CD4-positive, alpha-beta T cell treated with Interleukin-15 for 4 hours (primary cell): ENCODE data around the gene CAMKK2.
"Not testable (repeated sequence)": the region's sequence is repeated elsewhere in the genome, so short reads cannot be mapped to it uniquely, and the experiment has no call there.

ENCODE experiments used
- DNase-seq: peaks from one replicate; pipeline ENCODE4 v3.0.0-alpha.2; 2020; ENCODE audit warnings: low spot score

Gene CAMKK2

DNA sequence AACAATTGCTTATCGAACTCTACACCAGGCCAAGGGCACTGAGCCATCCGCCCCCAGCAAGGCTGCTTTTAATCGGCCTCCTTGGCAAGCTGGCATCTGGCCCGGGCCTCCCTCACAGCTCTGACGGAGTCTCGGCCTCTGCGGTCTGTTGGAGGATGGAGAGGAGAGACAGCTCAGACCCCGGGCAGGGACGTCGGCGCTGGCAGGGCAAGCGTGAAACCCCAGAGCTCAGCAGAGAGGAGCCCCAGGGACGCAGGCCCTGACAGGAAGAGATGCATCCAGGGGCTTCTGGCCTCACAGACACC, 17.5 kb downstream of the CAMKK2 start:
- no peak for DNase-seq

DNA sequence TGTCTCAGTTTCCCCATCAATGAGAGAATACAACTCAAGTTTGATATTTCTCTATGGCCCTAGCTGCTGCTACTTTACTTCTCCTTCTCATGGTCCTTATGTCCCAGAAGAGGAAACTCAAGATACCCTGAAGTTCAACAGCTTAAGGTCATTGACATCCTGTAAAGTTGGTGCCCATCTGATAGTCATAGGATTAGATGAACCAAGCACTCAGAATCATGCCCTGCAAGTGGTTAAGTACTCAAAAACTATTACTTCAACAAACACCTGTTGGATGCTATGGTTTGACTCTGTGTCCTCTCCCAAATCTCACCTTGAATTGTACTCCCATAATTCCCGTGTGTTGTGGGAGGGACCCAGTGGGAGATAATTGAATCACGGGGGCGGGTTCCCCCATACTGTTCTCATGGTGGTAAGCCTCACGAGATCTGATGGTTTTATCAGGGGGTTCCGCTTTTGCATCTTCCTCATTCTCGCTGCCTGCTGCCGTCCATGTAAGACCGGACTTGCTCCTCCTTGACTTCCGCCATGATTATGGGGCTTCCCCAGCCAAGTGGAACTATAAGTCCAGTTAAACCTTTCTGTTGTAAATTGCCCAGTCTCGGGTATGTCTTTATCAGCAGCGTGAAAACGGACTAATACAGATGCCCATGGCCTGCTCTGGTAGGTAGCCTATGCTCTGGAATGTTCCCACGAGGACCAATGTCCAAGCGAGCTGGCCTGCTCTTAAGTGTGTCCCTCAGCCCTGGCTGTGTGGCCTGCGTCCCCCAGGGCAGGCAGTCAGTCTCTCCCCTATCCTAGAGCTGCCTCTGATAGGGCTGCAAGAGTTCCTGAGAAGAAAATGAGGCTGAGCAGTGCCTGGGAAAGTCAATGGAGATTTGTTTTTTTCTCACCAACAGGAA, 18.1 kb downstream of the CAMKK2 start:
- no peak for DNase-seq

DNA sequence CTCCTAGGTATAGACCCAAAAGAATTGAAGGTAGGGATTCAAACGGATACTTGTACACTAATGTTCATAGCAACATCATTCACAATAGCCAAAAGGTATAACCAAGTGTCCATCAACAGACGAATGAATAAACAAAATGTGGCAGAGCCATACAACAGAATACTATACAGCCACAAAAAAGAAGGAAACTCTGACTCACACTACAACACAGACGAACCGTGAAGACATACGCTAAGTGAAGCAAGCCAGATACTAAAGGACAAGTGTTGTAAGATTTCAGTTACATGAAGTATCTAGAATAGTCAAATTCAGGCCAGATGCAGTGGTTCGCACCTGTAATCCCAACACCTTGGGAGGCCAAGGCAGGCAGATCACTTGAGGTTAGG, 19.1 kb downstream of the CAMKK2 start:
- DNase-seq: no peak

DNA sequence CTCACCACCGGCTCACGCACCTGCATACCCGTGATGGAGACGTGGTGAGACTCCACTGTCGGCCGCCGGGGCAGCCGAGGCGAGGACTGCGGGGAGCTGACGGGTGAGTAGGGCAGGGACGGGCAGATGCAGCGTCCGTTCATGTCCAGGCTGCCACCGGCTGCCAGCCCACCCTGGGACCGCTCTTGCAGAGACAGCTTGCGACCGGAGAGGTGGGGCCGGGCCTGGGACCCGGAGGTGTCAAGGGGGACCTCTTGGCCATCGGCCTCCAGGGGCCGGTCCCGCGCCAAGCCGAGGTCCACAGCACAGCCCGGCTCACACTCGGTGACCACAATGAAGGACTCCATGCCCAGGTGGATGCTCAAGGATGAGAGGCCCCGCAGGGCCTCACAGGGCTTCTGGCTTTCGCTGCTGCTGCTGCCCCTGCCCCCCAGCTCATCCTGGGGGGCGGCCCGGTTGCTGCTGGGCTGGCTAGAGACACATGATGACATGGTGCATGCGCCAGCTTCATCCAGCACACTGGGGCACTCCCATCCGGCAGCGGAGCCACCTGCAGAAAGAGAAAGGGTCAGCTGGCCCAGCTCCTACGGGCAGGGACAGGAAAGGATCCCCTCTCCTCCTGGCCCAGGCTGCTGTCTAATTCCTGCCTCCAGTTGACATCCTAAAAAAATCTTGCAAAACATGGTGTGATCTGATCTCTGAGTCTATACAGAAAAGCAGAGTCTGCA, 22.3 kb downstream of the CAMKK2 start:
- no peak for DNase-seq

DNA sequence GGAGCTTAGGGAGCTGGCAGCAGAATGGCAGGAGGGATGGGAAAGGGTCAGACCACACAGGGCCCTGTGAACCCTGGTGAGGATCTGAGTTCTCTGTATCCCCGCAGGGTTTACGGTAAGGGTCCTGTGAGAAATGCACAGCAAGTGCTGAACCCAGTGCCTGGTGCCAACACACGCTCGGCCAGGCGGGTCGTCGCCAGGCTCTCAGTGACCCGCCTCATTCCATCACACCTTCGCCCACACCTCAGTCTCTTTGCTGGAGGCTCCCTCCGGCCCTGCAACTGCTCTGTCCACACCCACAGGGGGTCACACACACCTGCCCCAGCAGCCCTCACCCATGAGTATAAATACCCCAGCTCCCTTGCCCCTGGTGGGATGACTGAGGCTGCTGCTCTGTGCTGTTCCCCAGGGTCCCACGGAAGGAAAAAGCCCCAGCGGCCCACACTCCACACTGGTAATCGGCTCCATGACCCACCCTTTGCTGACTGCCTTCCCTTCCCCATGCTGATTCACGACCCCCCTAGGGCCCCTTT, 23.1 kb downstream of the CAMKK2 start:
- no peak for DNase-seq

DNA sequence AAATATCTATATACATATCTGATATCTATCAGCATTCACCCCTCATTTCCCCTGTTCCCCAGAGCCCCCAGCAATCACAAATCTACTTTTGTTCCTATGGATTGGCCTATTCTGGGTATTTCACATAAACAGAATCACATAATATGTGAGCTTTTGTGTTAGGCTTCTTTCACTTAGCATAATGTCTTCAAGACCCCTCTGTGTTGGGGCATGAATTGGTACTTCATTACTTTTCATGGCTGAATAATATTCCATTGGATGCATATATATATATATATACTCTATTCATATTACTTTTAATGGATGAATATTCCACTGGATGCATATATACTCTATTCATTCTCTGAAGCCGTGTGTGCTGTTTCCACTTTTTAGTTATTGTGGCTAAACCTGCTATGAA, 28.7 kb downstream of the CAMKK2 start:
- DNase-seq: no peak

DNA sequence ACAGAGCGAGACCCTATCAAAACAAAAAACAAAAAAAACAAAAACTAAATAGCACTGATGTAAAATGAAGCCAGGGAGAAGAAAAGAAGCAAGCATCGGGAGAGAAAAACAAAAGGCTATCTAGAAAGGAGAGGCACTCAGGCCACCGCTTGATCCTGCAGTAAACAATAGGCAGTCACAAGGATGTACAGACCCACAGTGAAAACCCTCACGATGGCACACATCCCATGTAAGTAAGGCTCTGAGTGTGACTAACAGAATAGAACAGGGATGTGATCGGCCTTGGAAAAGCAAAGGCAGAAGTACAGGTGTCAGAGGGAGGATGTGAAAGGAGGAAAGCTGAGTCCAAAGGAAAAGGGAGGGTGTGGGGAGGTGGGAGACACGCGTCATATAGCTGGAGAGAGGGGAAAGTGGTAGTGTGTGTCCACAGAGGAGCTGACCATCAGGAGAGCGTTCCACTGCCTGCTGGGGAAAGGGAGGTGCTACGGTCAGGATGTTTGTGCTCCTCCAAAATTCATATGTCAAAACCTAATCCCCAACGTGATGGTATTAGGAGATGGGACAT, 31.5 kb downstream of the CAMKK2 start:
- DNase-seq: no peak

DNA sequence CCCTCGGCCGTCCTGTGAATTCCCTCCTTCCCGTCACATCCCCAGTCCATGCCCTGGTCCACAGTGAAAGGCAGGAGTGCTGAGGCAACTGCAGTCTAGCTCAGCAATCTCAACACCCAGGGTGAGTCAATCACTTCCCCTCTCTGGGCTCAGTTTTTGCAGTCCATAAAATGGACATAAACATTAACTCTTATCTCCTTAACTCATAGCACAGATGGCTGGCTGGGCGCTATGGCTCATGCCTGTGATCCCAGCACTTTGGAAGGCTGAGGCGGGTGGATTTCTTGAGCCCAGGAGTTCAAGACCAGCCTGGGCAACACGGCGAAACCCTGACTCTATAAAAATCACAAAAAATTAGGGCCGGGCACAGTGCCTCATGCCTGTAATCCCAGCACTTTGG, 32.4 kb downstream of the CAMKK2 start:
- no peak for DNase-seq

DNA sequence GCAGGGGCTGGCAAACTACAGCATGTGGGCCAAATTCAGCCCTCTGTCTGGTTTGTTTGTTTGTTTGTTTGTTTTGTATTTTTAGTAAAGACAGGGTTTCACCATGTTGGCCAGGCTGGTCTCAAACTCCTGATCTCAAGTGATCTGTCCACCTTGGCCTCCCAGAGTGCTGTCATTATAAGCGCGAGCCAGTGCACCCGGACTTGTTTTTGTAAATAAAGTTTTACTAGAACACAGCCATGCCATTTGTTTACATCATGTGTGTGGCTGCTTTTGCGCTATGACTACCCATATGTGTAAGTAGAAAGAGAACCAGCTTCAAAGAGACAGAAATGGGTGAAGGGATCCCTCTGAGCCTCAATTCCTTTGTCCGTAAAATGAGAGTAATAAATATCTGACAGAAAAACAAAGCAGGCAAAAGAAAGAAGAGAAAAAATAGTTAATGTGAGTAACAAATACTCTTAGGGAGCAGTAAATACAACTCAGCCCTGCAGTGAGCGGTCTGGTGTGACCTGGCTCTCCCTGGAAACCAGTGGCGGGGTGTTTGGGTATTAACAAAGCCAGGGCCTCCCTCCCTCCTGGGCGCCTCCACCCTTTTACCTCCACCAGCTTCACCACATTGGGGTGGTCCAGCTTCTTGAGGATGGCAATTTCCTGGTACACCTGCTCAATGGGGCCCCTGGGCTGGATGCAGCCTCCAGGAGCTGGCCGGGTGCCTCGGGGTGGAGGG, 33.1 kb downstream of the CAMKK2 start:
- no peak for DNase-seq

DNA sequence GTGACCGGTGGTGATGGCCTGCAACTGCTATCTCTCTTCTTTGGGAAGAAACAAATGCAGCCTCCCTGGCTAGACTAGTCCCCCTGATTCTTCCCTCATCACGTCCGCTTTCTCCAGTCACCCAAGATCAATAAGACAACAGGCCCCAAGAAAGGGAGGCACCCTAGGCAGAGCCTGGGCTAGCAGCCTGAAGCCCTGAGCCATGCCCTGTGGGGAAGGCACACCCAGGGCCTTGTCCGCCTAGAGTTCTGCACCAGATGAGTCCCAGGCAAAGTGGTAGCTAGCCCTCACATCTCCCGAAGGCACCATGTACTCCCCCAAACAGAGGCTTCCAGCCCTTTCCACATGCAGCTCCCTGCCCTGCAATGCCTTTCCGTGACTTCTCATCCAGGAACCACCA, 35.1 kb downstream of the CAMKK2 start:
- no peak for DNase-seq

DNA sequence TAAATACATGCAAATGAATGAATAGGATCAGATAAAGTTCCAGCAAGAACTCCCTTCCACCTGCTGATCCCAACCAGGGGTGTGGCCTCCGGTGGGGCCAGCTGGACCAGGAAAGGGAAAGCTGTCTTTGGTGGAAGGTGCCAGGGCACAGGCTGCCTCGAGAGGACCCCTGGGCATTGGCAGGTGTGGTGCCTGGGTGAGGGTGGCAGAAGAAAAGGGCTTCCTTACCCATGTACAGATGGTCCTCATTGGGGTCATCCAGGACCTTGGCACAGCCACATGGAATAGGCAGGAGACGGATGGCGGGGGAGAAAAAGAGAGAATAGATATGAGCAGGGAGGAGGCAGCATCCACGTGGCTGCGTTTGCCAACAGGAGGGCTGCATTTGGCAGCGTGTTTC, 36.4 kb downstream of the CAMKK2 start:
- no peak for DNase-seq

DNA sequence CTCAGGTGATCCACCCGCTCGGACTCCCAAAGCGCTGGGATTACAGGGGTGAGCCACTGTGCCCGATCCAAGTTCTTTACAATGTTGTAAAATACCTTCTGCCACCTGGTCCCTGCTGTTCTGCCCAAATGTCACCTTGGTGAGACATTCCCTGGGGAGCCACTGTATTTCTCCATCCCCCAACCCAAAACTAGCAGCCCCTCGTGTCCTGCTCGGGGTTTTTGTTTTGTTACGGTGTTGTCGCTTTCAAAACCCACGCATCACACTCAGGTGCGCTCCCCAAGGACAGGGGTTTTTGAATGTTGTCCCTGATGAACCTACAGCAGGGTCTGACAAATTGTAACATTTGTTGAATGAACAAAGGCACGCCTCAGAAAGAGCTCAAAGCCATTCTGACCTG, 37.4 kb downstream of the CAMKK2 start:
- no peak for DNase-seq

DNA sequence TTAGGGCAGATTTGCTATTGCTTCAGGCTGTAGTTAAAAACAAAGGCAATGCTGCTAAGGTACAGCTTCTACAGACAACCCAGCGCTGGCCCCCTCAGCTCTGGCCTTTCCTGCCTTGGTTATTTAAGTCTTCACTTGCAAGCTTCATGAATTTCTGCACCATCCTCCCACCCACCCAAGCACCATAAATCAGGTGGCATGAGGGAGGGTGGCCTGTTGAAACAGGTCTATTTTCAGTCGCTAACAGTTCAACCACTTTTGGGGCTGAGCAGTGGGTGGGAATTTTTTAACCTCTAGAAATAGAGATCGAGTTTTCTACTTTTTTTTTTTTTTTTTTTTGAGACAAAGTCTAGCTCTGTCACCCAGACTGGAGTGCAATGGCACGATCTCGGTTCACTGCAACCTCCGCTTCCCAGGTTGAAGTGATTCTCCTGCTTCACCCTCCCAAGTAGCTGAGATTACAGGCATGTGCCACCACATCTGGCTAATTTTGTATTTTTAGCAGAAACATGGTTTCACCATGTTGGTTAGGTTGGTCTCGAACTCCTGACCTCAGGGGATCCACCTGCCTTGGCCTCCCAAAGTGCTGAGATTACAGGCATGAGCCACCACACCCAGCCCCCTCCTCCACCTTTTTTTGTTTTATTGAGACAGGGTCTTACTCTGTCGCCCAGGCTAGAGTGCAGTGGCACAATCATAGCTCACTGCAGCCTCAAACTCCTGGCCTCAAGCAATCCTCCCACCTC, 38.6 kb downstream of the CAMKK2 start:
- DNase-seq: not testable (repeated sequence)

DNA sequence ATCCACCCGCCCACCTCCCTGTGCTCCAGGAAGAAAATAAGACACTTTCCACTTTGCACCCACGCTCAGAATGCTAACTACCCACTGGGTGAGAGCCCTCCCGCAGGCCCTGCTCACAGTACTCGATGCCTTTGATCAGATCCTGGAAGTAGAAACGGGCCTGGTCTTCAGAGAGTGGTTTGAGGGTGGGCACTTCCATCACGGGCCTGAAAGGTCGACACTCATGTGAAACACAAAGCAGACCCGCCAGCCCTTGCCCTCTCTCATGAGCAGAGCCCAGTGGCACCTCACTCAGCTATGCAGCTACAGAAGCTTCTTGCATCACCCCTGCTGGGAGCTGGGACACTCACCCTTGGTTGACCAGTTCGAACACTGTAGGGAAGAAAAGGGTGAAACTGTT, 41.1 kb downstream of the CAMKK2 start:
- DNase-seq: no peak

DNA sequence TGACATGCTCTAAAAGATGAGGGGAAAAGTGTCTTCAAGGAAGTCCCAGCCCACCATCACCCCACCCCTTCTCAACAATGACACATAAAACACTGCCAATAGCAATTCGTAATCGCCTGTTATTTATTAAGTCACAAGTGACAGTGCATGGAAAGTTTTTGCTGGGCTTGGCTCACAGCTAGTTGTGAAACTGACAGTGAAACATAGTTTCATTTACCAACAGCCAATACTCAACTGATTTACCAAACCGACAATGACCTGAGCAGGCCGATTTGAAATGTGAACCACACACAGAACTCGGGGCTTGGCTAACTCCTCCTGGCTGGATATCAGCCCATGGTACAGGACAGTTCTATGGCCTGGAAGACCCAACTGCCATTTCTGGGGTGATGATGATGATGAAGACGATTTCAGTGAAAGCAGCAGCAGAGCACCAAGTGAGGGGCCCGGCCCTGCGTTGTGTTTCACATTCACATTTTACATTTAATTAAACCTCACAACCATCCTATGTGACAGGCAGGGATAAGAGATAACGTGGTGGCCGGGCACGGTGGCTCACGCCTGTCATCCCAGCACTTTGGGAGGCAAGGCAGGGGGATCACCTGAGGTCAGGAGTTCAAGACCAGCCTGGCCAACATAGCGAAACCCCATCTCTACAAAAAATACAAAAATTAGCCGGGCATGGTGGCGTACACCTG, 42.7 kb downstream of the CAMKK2 start:
- DNase-seq: no peak

DNA sequence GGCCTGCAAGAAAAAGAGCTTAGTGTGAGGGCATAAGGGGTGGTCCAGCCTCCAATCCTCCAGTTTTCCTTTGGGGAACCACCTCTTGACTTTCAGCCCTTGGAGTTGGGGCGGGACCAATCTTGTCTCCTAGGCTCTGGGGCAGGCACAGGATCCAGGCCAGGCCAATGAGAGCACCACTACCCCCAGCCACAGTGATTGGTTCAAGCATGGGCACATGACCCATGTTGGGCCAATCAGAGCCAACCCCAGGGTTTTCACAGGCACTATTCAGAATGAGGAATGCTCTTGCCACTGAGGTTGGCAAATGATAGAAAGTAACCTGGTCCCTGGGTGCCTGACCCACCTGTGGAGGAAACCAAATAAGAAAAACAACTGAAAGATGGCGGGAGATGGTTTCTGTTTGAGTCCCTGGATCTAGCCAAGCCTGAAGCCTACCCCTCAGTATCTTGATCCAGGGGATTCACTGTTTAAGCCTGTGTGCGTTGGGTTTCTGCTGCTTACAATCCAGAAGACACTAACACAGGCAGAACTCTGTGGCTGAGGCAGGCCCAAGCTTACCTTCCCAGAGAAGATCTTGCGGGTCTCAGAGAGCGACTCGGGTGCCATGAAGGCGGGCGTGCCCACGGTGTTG, 43.7 kb downstream of the CAMKK2 start:
- no peak for DNase-seq

DNA sequence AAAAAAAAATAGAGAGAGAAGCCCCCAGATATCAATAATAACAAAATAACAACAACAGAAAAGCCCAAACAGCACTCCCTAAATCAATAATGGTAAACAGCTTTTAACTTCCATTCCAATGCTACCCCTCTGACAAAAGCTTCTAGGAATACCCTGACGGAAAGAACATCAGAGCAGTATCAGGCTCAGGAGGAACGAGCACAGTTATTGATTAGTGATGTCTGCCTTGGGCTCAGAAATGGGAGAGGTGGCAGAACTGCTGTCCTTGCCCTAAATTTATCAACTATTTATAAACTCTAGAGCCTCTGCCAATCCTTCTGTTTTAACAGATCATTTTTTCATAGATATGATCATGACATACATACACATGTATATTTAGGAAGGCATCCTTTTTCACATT, 44.7 kb downstream of the CAMKK2 start:
- DNase-seq: no peak

DNA sequence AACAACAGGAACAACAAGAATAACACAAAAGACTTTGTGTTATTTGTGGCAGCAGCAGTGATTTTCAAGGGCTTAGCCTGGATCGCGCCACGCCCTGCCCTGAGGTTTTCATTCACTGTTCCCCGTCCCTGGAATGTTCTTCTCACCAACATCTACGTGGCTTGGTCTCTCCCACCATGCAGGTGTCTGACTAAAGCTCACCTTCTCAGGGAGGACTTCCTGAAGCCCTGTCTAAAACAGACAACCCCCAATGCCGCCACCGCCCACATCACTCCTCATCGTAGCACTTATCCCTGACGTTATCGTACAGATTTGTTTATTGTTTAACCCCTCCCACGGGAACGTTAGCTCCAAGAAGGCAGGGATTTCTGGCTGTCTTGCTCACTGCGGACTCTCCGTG, 46.1 kb downstream of the CAMKK2 start:
- no peak for DNase-seq

DNA sequence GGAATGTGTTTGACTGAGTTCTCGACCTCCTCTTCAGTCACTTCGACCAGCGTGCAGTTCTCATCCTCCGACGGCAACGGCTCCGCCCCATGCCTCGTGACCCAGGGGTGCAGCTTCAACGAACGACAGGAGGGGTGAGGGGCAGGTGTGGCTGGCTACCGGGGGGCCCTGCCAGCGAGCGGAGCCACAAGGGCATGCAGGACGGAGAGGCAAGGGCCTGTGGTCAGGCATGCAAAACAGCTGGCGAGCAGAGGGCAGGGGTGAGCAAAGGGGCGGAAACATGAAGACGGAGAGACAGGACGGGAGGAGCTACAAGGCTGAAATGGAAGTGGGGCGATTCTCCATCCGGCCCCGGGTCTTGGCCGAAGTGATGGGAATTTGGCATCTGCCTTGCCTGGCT, 47.9 kb downstream of the CAMKK2 start:
- DNase-seq: no peak

DNA sequence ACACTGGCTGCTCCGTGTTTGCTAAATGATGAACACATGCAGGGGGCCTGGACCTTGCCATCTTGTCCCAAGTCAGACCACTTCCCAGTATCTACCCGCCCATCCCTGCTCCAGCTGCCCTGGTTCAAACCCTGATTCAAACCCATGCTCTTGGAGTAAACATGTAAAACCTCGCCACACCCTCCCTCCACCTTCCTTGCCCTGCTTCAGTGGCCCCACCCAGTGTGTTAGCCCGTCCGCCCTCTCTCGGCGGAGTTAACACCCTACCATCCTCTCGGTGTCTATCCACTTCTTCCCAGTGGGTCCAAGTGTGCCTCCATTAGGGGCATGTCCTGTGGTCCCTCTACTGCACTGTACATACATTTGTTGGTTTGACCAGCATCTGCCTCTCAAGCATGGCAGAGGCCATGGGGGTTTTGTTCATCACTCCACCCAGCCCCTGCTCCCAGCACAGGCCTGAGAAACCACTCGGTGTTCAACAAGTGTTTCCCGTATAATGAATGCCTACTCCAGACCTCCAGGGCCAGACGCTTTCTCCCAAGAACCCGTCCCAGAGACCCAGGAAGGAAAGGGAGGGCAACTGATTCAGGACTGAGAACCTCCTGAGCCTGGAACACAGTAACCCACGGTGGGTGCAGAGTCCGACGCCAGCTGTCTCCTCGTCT, 49.5 kb downstream of the CAMKK2 start:
- no peak for DNase-seq
